Astrocyte (in vitro differentiated cells and primary cell): Measurements from ENCODE around the gene NEDD9. TPM values are rescaled to one million over a fixed set of nuclear protein-coding genes. Genes with fewer than 3 reads are reported as not detected.
A peak's percentile ranks its signal among the peaks of the same experiment; 100 is the strongest.

Experiments
- DNase-seq: peaks from one replicate; pipeline ENCODE4 v3.0.0-alpha.2; 2010; ENCODE audit warnings: low read depth
- FAIRE-seq: peaks from 2 replicates; lab custom pipeline; 2011; peaks lifted over from hg19 to GRCh38; lab: Jason Lieb, UNC
- H2AFZ ChIP-seq: 2 replicates; pipeline ENCODE4 v1.6.0; 2012; ENCODE audit warnings: low read depth, low read length, inconsistent platforms
- H3K27ac ChIP-seq: 2 replicates; pipeline ENCODE4 v1.5.1; 2011; ENCODE audit warnings: low read depth, low read length, inconsistent platforms
- H3K27me3 ChIP-seq: 2 replicates; pipeline ENCODE4 v1.6.0; 2011; ENCODE audit warnings: low read length, inconsistent platforms; ENCODE audit not compliant: insufficient read depth
- H3K36me3 ChIP-seq: 2 replicates; pipeline ENCODE4 v1.5.1; 2011; ENCODE audit warnings: low read length, inconsistent platforms; ENCODE audit not compliant: insufficient read depth
- H3K4me1 ChIP-seq: 2 replicates; pipeline ENCODE4 v1.5.1; 2011; ENCODE audit warnings: low read length, inconsistent platforms; ENCODE audit not compliant: insufficient read depth
- H3K4me2 ChIP-seq: 2 replicates; pipeline ENCODE4 v1.6.0; 2012; ENCODE audit warnings: low read length, inconsistent platforms
- H3K4me3 ChIP-seq: 2 replicates; pipeline ENCODE4 v1.5.1; 2011; ENCODE audit warnings: low read depth, mild to moderate bottlenecking, low read length, inconsistent platforms; ENCODE audit not compliant: insufficient read depth
- H3K79me2 ChIP-seq: 2 replicates; pipeline ENCODE4 v1.6.0; 2012; ENCODE audit warnings: mild to moderate bottlenecking, low read length, inconsistent platforms; ENCODE audit not compliant: insufficient read depth
- H3K9ac ChIP-seq: 2 replicates; pipeline ENCODE4 v1.6.0; 2012; ENCODE audit warnings: mild to moderate bottlenecking, low read length, inconsistent platforms
- H3K9me3 ChIP-seq: 2 replicates; pipeline ENCODE4 v1.5.1; 2012; ENCODE audit warnings: low read depth, mild to moderate bottlenecking, low read length, inconsistent platforms; ENCODE audit not compliant: insufficient read depth
- H4K20me1 ChIP-seq: 2 replicates; pipeline ENCODE4 v1.6.0; 2012; ENCODE audit warnings: low read length, inconsistent platforms; ENCODE audit not compliant: insufficient read depth
- H3K27ac Mint-ChIP-seq: one replicate; pipeline ENCODE4 v1.8.0; 2021; ENCODE audit warnings: mild to moderate bottlenecking, mixed read lengths; ENCODE audit not compliant: unreplicated experiment
- H3K27me3 Mint-ChIP-seq: one replicate; pipeline ENCODE4 v1.8.0; 2021; ENCODE audit warnings: low read depth, mixed read lengths; ENCODE audit not compliant: unreplicated experiment
- H3K36me3 Mint-ChIP-seq: one replicate; pipeline ENCODE4 v1.8.0; 2021; ENCODE audit warnings: low read depth, mixed read lengths; ENCODE audit not compliant: unreplicated experiment
- H3K4me1 Mint-ChIP-seq: one replicate; pipeline ENCODE4 v1.8.0; 2021; ENCODE audit warnings: low read depth, mixed read lengths; ENCODE audit not compliant: unreplicated experiment
- H3K4me3 Mint-ChIP-seq: one replicate; pipeline ENCODE4 v1.8.0; 2021; ENCODE audit warnings: mild to moderate bottlenecking, moderate library complexity, mixed read lengths; ENCODE audit not compliant: unreplicated experiment
- H3K9me3 Mint-ChIP-seq: one replicate; pipeline ENCODE4 v1.8.0; 2021; ENCODE audit warnings: mild to moderate bottlenecking, mixed read lengths; ENCODE audit not compliant: unreplicated experiment
- EZH2 ChIP-seq: IDR thresholded peaks from 2 replicates; pipeline ENCODE4 v1.6.1; 2012; ENCODE audit warnings: mild to moderate bottlenecking, low read length, inconsistent platforms; ENCODE audit not compliant: insufficient read depth
- total RNA-seq: library from RNA; stranded (reverse); gene quantifications from 2 replicates; pipeline ENCODE4 v1.2.1, GENCODE V29; 2021
- TF ChIP-seq, protein P1 (sequence below): IDR thresholded peaks from 2 replicates; pipeline ENCODE4 v1.5.1; 2011; ENCODE audit warnings: low read depth, mild to moderate bottlenecking, inconsistent platforms, low read length, moderate library complexity; ENCODE audit not compliant: insufficient read depth

Gene NEDD9
- total RNA-seq, 1 donor from 2014 or later = 39.6 TPM

- Histone ChIP-seq H3K9me3 (no peaks in the 10 kb centered on the region), H2AFZ (no peak overlapping the region), H3K4me2 (peak overlapping the region; percentile 93), H3K9ac (peak overlapping the region; percentile 99), H3K79me2 (peaks cover 68% of the 10 kb centered on the region), H3K36me3 (no peaks in the 10 kb centered on the region), H3K4me3 (peak overlapping the region; percentile 98), H3K27ac (peak overlapping the region; percentile 95), H3K27me3 (no peaks in the 10 kb centered on the region), H3K4me1 (peaks cover 27% of the 10 kb centered on the region), H4K20me1 (peaks cover 48% of the 10 kb centered on the region)
- no peak for DNase-seq
- H3K4me1 Mint-ChIP-seq = peaks cover 37% of the 10 kb centered on the region
- peaks cover 4% of the 10 kb centered on the region for H3K36me3 Mint-ChIP-seq
- peak overlapping the region; percentile 77 for H3K27ac Mint-ChIP-seq
- H3K27me3 Mint-ChIP-seq = no peaks in the 10 kb centered on the region
- peak; percentile 17 for FAIRE-seq
- no peaks in the 10 kb centered on the region for H3K9me3 Mint-ChIP-seq
- H3K4me3 Mint-ChIP-seq = peak overlapping the region; percentile 96
- TF ChIP-seq EZH2 = no peak
- TF ChIP-seq, protein P1, sequence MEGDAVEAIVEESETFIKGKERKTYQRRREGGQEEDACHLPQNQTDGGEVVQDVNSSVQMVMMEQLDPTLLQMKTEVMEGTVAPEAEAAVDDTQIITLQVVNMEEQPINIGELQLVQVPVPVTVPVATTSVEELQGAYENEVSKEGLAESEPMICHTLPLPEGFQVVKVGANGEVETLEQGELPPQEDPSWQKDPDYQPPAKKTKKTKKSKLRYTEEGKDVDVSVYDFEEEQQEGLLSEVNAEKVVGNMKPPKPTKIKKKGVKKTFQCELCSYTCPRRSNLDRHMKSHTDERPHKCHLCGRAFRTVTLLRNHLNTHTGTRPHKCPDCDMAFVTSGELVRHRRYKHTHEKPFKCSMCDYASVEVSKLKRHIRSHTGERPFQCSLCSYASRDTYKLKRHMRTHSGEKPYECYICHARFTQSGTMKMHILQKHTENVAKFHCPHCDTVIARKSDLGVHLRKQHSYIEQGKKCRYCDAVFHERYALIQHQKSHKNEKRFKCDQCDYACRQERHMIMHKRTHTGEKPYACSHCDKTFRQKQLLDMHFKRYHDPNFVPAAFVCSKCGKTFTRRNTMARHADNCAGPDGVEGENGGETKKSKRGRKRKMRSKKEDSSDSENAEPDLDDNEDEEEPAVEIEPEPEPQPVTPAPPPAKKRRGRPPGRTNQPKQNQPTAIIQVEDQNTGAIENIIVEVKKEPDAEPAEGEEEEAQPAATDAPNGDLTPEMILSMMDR = no peak
Measured at GRCh38 chr6:11230158-11231107, 2.0 kb downstream of the NEDD9 start.

GRCh38 chr6:11229655-11230046 is 2.8 kb downstream of the NEDD9 start:
- peak overlapping the region; percentile 96 for H3K4me3 Mint-ChIP-seq
- Histone ChIP-seq H3K4me2 (peak overlapping the region; percentile 93), H3K27ac (peak overlapping the region; percentile 95), H3K79me2 (peaks cover 75% of the 10 kb centered on the region), H3K9me3 (no peaks in the 10 kb centered on the region), H3K27me3 (no peaks in the 10 kb centered on the region), H3K4me1 (peaks cover 34% of the 10 kb centered on the region), H4K20me1 (peaks cover 54% of the 10 kb centered on the region), H2AFZ (no peak overlapping the region), H3K36me3 (no peaks in the 10 kb centered on the region), H3K4me3 (peak overlapping the region; percentile 98), H3K9ac (peak overlapping the region; percentile 99)
- no peaks in the 10 kb centered on the region for H3K9me3 Mint-ChIP-seq
- H3K36me3 Mint-ChIP-seq = peaks cover 5% of the 10 kb centered on the region
- peak overlapping the region; percentile 72 for H3K27ac Mint-ChIP-seq
- H3K4me1 Mint-ChIP-seq = peaks cover 42% of the 10 kb centered on the region
- DNase-seq (no peak), FAIRE-seq (no peak)
- no peaks in the 10 kb centered on the region for H3K27me3 Mint-ChIP-seq
- TF ChIP-seq, protein P1 = no peak
- no peak for TF ChIP-seq EZH2
